NCI-H2081 treated with DMSO at 0.1 percent for 48 hours (cell line): ENCODE data around the gene XXYLT1.

ENCODE experiments used
- DNase-seq: peaks from one replicate; lab custom pipeline; 2025; lab: John Stamatoyannopoulos, UW

Gene XXYLT1

GRCh38 chr3:195184716-195185421, 86.1 kb downstream of the XXYLT1 start:
- DNase-seq, result no peak

GRCh38 chr3:195183071-195183776, 87.7 kb downstream of the XXYLT1 start:
- no peak for DNase-seq

- DNase-seq, result no peak
Observed at GRCh38 chr3:195182470-195182795, 88.5 kb downstream of the XXYLT1 start.

DNA sequence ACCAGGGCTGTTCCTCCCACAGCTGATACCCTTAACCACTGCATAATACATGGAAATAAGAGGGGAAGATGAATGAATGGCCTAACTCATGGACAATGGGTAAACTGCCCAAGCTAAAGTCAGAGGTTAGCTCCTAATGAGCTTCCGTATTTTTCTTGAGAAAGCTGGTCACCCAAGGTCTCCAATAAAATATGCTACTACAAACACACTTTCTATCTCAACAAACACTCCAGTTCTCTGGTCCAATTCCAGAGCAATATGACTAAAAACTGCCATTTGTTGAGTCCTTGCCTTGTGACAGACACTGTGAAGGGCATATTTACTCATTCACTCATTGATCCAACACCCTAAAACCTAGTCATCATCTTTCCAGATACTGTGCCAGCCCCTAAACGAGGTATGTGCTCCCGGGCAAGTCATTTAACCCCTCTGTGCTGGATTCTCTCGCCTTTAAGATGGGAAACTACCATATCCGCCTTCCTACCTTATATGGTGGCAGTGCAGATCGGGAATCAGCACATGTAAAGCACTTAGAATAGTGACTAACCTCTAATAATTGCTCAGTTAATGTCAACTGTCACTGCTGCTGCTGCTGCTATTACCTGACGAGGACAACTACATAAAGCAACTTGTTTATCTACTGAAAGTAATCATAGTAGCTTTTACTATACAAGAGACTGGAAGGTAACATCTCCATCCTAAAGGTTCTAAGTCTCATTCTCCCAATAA, 89.1 kb downstream of the XXYLT1 start:
- no peak for DNase-seq

DNA sequence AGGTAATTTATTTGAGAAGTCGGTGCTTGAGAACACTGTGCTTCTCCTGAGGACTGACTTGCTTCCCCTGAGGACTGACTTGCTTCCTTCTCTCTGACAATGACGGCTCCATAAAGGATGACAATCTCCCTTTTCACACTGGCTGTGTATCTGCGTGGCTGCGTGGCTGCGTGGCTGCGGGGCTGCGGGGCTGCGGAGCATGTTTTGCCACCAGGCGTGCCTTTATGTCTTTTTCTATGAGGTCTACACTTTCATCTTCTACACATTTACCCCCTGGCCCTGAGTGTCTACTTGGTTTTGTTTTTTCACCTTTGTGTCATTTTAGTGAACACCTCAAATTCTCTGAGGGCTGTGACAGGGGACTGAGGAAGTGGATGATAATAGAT, 89.9 kb downstream of the XXYLT1 start:
- no peak for DNase-seq

DNA sequence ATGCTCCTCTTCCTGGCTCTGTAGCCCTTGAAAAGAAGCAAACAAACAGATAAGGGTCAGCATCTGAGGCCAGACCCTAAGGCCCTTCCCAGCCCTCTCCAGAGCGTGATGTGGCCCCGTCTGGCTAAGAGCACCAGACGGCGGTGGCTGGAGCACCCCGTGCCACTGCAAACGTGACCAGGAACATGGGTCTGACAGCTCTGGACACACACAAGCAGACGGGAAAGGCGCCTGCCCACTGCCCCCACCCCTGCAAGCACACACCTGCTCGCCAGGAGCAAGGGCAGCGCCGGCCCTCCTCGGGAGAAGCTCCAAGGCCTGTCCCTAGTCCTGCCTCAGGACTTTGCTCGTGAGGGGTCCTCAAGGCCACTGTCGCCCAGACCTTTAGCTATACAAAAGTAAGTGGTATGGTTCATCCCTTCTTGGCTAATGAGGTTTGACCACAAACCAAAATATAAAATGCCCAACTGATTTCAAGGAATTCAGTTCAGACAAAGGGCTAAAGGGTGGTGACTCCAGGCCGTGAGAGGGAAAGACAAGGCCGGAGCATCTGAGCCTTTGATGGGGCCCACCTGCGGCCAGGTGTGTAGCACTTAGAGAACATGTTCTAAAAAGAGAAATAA, 90.4 kb downstream of the XXYLT1 start:
- no peak for DNase-seq

DNA sequence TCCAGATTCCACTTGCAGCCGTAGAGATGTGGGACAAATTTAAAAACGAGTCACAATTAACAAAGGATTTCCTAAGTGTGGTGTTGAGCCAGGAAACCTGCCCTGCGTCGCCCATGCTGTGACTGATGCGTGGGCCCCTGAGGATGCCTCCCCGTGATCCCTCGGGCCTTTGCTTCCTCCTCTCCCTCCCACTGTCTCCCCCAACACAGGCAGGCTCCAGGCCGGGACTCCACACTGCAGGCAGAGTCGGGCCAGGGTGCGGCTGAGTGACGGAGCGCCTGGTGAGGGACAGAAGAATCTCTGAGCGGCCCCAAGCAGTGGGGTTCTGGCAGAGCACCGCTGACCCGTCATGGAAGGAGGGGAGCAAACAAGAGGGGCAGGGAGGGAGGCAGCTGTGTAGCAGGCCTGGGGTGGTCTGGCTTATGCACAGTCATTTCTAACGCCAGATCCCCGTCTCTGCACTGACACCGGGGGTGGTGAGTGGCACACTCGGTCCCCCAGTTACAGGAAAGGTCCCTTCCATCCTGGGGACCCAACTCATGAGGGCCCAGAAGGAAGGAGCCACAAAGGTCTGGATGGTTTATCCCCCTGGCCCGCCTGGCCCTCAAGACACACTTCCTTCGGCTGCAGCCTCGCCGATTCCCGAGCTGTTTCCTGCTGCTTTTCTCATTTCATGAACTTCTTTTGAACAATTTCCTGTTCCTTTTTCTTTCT, 91.0 kb downstream of the XXYLT1 start:
- no peak for DNase-seq

GRCh38 chr3:195178124-195178910, 92.6 kb downstream of the XXYLT1 start:
- peak; percentile 26 for DNase-seq

- no peak for DNase-seq
Observed at GRCh38 chr3:195177422-195178123, 93.4 kb downstream of the XXYLT1 start.

DNA sequence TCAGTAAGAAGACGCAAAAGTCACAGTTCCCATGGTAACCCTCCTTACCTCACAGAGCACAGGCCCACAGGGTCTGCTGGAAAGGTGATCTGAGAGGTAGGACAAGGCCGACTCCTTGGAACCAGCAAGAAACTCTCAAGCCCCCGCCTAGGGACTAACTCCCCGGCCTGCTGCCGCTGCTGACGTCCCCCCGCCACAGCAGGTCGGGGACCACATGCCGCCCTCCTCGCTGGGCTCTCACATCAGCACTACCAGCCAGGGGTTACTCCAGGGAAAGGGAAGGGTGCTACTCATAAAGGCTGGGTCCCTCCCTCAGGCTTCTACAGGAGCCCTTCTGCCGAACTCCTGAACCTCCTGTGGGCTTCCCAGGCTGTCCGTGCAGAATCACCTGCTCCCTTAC, 94.2 kb downstream of the XXYLT1 start:
- DNase-seq, result no peak

DNA sequence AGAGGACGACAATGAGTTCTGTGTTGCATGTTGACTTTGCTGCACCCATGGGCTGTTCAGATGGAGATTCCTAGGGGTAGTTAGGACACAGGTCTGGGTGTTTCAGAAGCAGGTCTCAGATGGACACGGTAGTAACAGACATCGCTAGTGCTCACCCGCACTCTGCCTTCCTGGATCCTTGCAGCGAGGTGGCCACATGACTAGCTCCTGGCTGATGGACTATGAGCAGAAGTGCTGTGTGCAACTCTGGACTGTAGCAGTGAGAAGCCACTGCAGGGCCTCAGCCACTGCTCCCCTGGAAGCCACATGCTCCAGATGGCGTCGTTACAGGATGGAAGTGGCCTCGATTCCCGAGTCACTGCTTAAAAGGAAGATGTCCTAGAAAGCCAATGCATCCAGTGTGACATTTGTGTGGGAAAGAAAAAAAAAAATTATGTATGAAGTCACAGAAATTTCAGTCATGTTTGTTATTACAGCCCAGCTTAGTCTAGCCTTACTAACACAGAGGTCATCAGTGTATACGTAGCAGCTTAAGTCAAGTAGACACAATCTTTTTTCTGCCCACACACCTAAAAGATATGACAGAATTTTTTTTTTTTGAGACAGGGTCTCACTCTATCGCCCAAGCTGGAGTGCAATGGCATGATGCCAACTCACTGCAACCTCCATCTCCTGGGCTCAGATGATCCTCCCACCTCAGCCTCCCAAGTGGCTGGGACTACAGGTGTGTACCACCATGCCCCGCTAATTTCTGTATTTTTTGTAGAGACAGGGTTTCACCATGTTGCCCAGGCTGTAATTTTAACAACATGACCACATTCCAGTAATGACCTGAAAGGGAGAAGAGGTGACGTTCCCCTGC, 95.3 kb downstream of the XXYLT1 start:
- no peak for DNase-seq

DNA sequence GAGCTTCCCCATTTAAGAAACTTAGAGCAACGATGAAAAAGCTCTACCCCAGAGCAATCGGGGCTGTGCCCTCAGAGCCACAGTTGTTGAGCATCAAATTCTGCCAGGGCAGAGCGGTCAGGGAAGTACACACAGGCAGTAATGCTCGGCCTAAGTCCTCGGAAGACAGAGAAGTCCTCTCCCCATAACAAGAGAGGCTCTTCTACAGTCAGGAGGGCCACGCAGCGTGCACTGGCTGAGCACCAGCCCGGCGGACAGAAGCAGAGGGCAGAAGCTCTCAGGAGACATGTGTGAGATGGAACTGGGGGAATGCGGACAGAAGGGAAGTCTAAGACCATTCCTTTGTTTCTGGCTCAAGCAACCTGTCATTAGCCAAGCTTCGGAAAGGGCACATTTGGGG, 95.9 kb downstream of the XXYLT1 start:
- no peak for DNase-seq

DNA sequence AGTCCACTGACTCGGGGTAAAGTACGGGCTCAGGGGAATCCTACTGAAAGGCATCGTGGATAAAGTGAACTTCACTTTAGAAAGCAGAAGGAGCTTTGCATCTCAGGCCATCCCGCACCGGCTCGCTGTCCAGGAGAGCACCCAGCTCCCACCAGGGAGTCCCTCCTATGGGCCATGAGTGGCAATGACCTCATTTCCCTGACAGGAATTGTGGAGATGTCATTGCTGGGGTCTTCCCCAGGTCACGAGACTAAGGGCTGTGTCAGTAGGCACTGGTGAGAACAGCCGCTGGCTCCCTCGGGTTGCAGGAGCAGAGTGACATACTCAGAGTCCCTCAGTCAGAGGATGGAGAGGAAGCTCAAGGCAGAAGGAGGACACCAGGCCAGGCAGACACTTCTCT, 97.3 kb downstream of the XXYLT1 start:
- no peak for DNase-seq

DNA sequence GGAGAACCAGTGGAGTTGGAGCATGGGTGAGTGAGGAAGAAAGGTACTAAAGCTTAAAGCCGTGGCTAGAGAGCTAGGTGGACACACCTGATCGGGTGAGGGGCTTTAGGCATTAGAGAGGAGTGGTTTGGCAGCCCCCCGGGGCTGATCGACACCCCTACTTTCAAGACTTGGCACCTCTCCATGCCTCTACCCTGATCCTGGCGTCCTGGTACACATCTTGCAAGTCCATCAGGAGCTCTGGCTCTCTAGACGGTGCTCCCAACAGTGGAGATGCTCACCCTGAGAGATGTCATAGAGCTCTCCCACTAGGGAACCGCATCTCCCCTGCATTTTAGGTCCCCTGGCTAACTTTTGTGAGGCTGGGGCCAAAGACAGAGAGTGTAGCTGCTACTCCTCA, 98.1 kb downstream of the XXYLT1 start:
- no peak for DNase-seq

GRCh38 chr3:195172039-195172684, 98.8 kb downstream of the XXYLT1 start:
- no peak for DNase-seq

DNA sequence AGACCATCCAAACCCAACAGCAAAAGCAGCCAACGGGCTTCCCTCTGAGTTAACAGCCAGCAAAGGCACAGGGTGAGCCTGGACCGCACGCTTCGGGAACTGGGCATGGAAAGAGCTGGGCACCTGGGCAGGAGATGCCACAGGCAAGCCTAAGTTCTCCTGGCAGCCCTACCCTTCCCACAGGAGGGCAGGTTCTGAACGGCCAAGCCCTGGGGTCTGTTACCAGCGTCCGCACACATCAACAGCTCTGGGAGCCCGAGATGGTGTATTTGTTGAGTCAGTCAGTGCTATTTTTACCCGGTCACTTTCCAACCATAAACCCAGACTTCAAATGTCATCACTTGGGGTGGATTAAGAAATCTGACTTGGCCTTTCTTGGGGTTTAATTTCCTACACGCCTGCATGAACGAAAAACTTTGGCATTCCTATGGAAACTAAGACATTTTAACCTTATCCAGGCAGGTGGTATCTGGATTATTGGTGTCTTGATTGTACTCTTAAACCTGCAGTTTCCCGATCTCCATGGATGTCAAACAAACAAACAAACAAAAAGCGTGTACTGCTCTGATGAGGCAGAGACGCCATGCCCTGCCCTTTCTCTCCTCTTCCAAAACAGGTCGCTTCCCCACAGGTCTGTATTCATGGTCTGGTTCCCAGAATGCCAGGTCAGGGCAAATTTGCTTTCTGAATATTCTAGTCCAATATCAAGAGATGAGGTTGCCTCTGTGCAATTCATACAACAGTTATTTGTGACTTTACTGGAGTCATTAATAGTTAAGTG, 99.7 kb downstream of the XXYLT1 start:
- no peak for DNase-seq

GRCh38 chr3:195170496-195170895, 100.5 kb downstream of the XXYLT1 start:
- no peak for DNase-seq

DNA sequence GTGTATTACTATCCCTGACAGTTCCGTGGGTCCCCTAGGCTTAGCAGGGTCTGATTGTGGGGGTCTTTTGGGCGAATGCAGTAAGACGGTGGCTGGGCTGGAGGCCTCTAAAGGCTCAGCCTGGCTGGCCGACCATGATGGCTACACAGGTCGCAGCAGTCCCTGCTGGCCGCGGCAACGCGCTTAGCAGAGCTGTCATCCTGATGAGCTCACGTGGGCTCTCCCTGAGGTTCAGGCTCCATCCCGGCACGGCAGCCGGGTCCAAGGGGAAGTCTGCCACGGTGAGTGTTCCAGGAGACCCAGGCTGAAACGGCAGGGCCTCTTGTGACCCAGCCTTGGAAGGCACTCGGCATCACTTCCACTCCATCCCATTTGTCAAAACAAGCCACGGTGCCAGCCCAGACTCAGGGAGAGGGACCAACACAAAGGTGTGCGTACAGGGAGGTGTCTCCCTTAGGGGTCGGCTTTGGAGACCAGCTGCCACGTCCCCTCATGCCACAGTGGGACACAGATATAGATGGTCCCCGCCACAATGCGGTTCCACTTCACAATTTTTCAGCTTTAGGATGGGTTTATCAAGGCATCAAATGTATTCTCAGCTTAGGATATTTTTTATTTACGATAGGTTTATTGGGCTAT, 101.8 kb downstream of the XXYLT1 start:
- no peak for DNase-seq
